GM19438 (cell line): ENCODE measurements around the gene ZSCAN16.

Source experiments
- ATAC-seq: cut with Tn5 transposase; IDR thresholded peaks from one replicate; pipeline ENCODE4 v1.9.1; 2021; ENCODE audit warnings: low read depth; ENCODE audit not compliant: unreplicated experiment

Gene ZSCAN16

GRCh38 chr6:28125401-28125800 lies 992 bp downstream of the ZSCAN16 start:
- no peak for ATAC-seq

- ATAC-seq = no peak
Measured at GRCh38 chr6:28134015-28134414, 9.6 kb downstream of the ZSCAN16 start.

- ATAC-seq = no peak
Measured at GRCh38 chr6:28134716-28135115, 10.3 kb downstream of the ZSCAN16 start.

GRCh38 chr6:28135393-28135792 lies 11.0 kb downstream of the ZSCAN16 start:
- no peak for ATAC-seq

GRCh38 chr6:28136585-28137504 lies 12.4 kb downstream of the ZSCAN16 start:
- ATAC-seq = peak; percentile 51

- ATAC-seq = no peak
Measured at GRCh38 chr6:28137505-28137981, 13.1 kb downstream of the ZSCAN16 start.

- ATAC-seq = no peak
Measured at GRCh38 chr6:28139860-28140543, 15.6 kb downstream of the ZSCAN16 start.

- ATAC-seq = no peak
Measured at GRCh38 chr6:28140616-28141015, 16.2 kb downstream of the ZSCAN16 start.

- peak; percentile 68 for ATAC-seq
Measured at GRCh38 chr6:28141500-28142329, 17.3 kb downstream of the ZSCAN16 start, which contains the start of gene ZKSCAN8. Gene ZKSCAN8 (plus strand): TSS chr6:28141883. CDS start chr6:28148408, 6,525 bp downstream.

- no peak for ATAC-seq
Measured at GRCh38 chr6:28142446-28142845, 18.0 kb downstream of the ZSCAN16 start.

GRCh38 chr6:28145231-28145630 lies 20.8 kb downstream of the ZSCAN16 start:
- ATAC-seq = no peak

GRCh38 chr6:28152531-28152930 lies 28.1 kb downstream of the ZSCAN16 start:
- ATAC-seq = no peak

- no peak for ATAC-seq
Measured at GRCh38 chr6:28153546-28153945, 29.1 kb downstream of the ZSCAN16 start.

GRCh38 chr6:28154357-28154756 lies 29.9 kb downstream of the ZSCAN16 start:
- ATAC-seq = no peak

- no peak for ATAC-seq
Measured at GRCh38 chr6:28158318-28158717, 33.9 kb downstream of the ZSCAN16 start.

GRCh38 chr6:28159029-28159607 lies 34.7 kb downstream of the ZSCAN16 start:
- no peak for ATAC-seq

GRCh38 chr6:28160233-28160632 lies 35.8 kb downstream of the ZSCAN16 start:
- ATAC-seq = no peak

- peak; percentile 99 for ATAC-seq
Measured at GRCh38 chr6:28161410-28162079, 37.1 kb downstream of the ZSCAN16 start.

- ATAC-seq = no peak
Measured at GRCh38 chr6:28165563-28165962, 41.2 kb downstream of the ZSCAN16 start.

GRCh38 chr6:28167068-28167467 lies 42.7 kb downstream of the ZSCAN16 start:
- no peak for ATAC-seq
